Body of pancreas (tissue), 4 donors: ENCODE measurements around the gene ABCG1. TPM values are rescaled to one million over a fixed set of nuclear protein-coding genes. Genes with fewer than 3 reads are reported as not detected.

Experiments
- ATAC-seq: fragments of 150-250 bp; one replicate; pipeline ENCODE4 v1.9.1; 2016
- DNase-seq, 4 donors: peaks; one replicate each; pipeline ENCODE4 v3.0.0-alpha.2; 2019
- H3K27ac ChIP-seq, 4 donors: fragments of 200-600 bp; sonication (generic); 1 replicate in 3 of 4; 2 replicates in 1 of 4; pipeline versions ENCODE4 v1.5.1 to v1.6.1; 2016 to 2019; ENCODE audit warnings: mild to moderate bottlenecking in 1 of 4, mixed read lengths in 1 of 4, moderate library complexity in 1 of 4
- H3K27me3 ChIP-seq, 2 donors: fragments of 200-600 bp; sonication (generic); one replicate each; pipeline ENCODE4 v1.6.0; 2016; ENCODE audit warnings: mild to moderate bottlenecking in 1 of 2
- H3K36me3 ChIP-seq, 2 donors: fragments of 200-600 bp; sonication (generic); replicated peaks in 1 of 2; 2 replicates each; pipeline ENCODE4 v1.5.1; 2016; ENCODE audit warnings: low read depth in 2 of 2; ENCODE audit not compliant: insufficient read depth in 1 of 2
- H3K4me1 ChIP-seq: fragments of 200-600 bp; sonication (generic); one replicate; pipeline ENCODE4 v1.6.0; 2016
- H3K4me3 ChIP-seq, 2 donors: fragments of 200-600 bp; sonication (generic); 1 replicate in 1 of 2; 2 replicates in 1 of 2; pipeline ENCODE4 v1.5.1; 2016 to 2019
- H3K9me3 ChIP-seq, 3 donors: fragments of 200-600 bp; sonication (generic); 1 replicate in 2 of 3; 2 replicates in 1 of 3; pipeline ENCODE4 v1.5.1; 2016
- CTCF ChIP-seq, 7 experiments: fragments of 450-650 bp in 4 of 7; fragments of 200-600 bp in 3 of 7; sonication (generic) in 3 of 7; IDR thresholded peaks; one replicate each; pipeline ENCODE4 v1.5.1; 2016 to 2019; ENCODE audit warnings: antibody characterized with exemption in 7 of 7
- POLR2A ChIP-seq, 3 donors: fragments of 450-650 bp; IDR thresholded peaks; one replicate each; pipeline ENCODE4 v1.6.1; 2016; ENCODE audit warnings: antibody characterized with exemption in 3 of 3, mild to moderate bottlenecking in 2 of 3
- WGBS, 2 donors: methylation state at CpG; one replicate each; pipeline ENCODE4 v1.1.5; 2017; 5-methylcytosine and 5-hydroxymethylcytosine counted together
- intact Hi-C: fragments of 100-400 bp; cut with DNase I; formaldehyde crosslinking; loops from one replicate; pipeline ENCODE4 v1.15.1; 2023
- total RNA-seq, 2 donors: library from RNA; depleted of rRNA; stranded (reverse); fragments of >200 nt; gene quantifications; one replicate each; pipeline ENCODE4 v1.1.0, GENCODE V29; 2016

ABCG1 gene
- total RNA-seq, 2 donors from 2014 or later, result 7.5 to 7.6 TPM

GRCh38 chr21:42188663-42189062 is 30.3 kb upstream of the ABCG1 start:
- Histone ChIP-seq H3K4me1 (no peaks in the 10 kb centered on the region), H3K27me3 (no peaks in the 10 kb centered on the region), H3K4me3 (no peak overlapping the region), H3K9me3 (no peaks in the 10 kb centered on the region), H3K27ac (no peak overlapping the region), H3K36me3 (no peaks in the 10 kb centered on the region)
- TF ChIP-seq CTCF (IDR thresholded peaks at IDR 0.05) (no peak), POLR2A (IDR thresholded peaks at IDR 0.05) (no peak)
- ATAC-seq, result no peak
- intact Hi-C loops, result no loop called here
- 66 to 71% methylated on average over 2 to 4 of the region's 4 CpGs for WGBS, 2 donors
- DNase-seq, result no peak

GRCh38 chr21:42189431-42189830 is 29.5 kb upstream of the ABCG1 start:
- Histone ChIP-seq H3K9me3 (no peaks in the 10 kb centered on the region), H3K36me3 (no peaks in the 10 kb centered on the region), H3K4me1 (no peaks in the 10 kb centered on the region), H3K27ac (peak overlapping the region in 1 of 4 donors; percentile 31), H3K4me3 (no peak overlapping the region), H3K27me3 (no peaks in the 10 kb centered on the region)
- intact Hi-C loops, result no loop called here
- 77 to 81% methylated on average over 1 of the region's 1 CpG for WGBS, 2 donors
- no peak for DNase-seq
- no peak for ATAC-seq
- TF ChIP-seq CTCF (IDR thresholded peaks at IDR 0.05), result no peak
- no peak for TF ChIP-seq POLR2A (IDR thresholded peaks at IDR 0.05)

- DNase-seq (no peak), ATAC-seq (no peak)
- no peak for TF ChIP-seq CTCF (IDR thresholded peaks at IDR 0.05)
- no peaks in the 10 kb centered on the region for H3K36me3 ChIP-seq
- intact Hi-C loops, result no loop called here
- 70 to 82% methylated on average over 10 to 11 of the region's 11 CpGs for WGBS, 2 donors
- H3K4me3 ChIP-seq, result no peak overlapping the region
- no peaks in the 10 kb centered on the region for H3K9me3 ChIP-seq
- H3K27ac ChIP-seq, result peak overlapping the region in 1 of 4 donors; percentile 31
- H3K4me1 ChIP-seq, result no peaks in the 10 kb centered on the region
- H3K27me3 ChIP-seq, result no peaks in the 10 kb centered on the region
Observed at GRCh38 chr21:42189860-42190485, 29.0 kb upstream of the ABCG1 start.

GRCh38 chr21:42190486-42190863 is 28.5 kb upstream of the ABCG1 start:
- Histone ChIP-seq H3K36me3 (no peaks in the 10 kb centered on the region), H3K27me3 (no peaks in the 10 kb centered on the region), H3K4me3 (no peak overlapping the region), H3K27ac (no peak overlapping the region), H3K4me1 (no peaks in the 10 kb centered on the region), H3K9me3 (no peaks in the 10 kb centered on the region)
- intact Hi-C loops, result no loop called here
- WGBS, 2 donors, result 90 to 96% methylated on average over 8 of the region's 8 CpGs
- no peak for DNase-seq
- ATAC-seq, result no peak
- TF ChIP-seq CTCF (IDR thresholded peaks at IDR 0.05), result no peak
- no peak for TF ChIP-seq POLR2A (IDR thresholded peaks at IDR 0.05)

- no peak overlapping the region for H3K4me3 ChIP-seq
- no peaks in the 10 kb centered on the region for H3K9me3 ChIP-seq
- WGBS, 2 donors, result 83 to 95% methylated on average over 5 of the region's 5 CpGs
- ATAC-seq (no peak), DNase-seq (no peak)
- H3K27ac ChIP-seq, result no peak overlapping the region
- H3K4me1 ChIP-seq, result no peaks in the 10 kb centered on the region
- no peaks in the 10 kb centered on the region for H3K36me3 ChIP-seq
- H3K27me3 ChIP-seq, result no peaks in the 10 kb centered on the region
- intact Hi-C loops, result no loop called here
- TF ChIP-seq POLR2A (IDR thresholded peaks at IDR 0.05), result no peak
- TF ChIP-seq CTCF (IDR thresholded peaks at IDR 0.05), result no peak
Observed at GRCh38 chr21:42191064-42191463, 27.9 kb upstream of the ABCG1 start.
